ENCODE results near the gene SLC30A10. TPM values are rescaled to one million over a fixed set of nuclear protein-coding genes. Genes with fewer than 3 reads are reported as not detected.
A peak's percentile ranks its signal among the peaks of the same experiment; 100 is the strongest.

The SLC30A10 gene
- total and polyA plus RNA-seq, 10 of the 15 experiments (the other 5 are each of a cell fraction or from before 2014, with no cell fraction given) = not detected

- ATAC-seq = no peak
- BruUV-seq (replicated peaks) = no TSS peak
- no peak for DNase-seq (ENCODE audit: low read depth, low spot score)
- ChIA-PET SMC1A (ENCODE audit: uncharacterized antibody, unreplicated experiment) (no interaction called here), RAD21 (ENCODE audit: unreplicated experiment) (no interaction called here), POLR2A (no interaction called here), CTCF (no interaction called here)
- TF ChIP-seq KDM1A (IDR thresholded peaks at IDR 0.05; ENCODE audit: borderline replicate concordance) (no peak), FOXK2 (IDR thresholded peaks at IDR 0.05) (no peak), NFYA (IDR thresholded peaks at IDR 0.05; ENCODE audit: borderline replicate concordance, low read depth, low read length) (no peak), RELA (IDR thresholded peaks at IDR 0.05; ENCODE audit: borderline replicate concordance, partially characterized antibody) (no peak), RAD21 (IDR thresholded peaks at IDR 0.05; ENCODE audit: insufficient read depth, low read depth, low read length) (no peak), ZNF592 (IDR thresholded peaks at IDR 0.05) (no peak), EZH2 (IDR thresholded peaks at IDR 0.05; ENCODE audit: borderline replicate concordance, control insufficient read depth, low read depth, low read length) (no peak), NR2C1 (IDR thresholded peaks at IDR 0.05) (no peak), STAT1 (conservative IDR thresholded peaks at IDR 0.05) (no peak), EED (IDR thresholded peaks at IDR 0.05; ENCODE audit: low read depth) (no peak)
- Histone ChIP-seq H3K36me3 (ENCODE audit: control insufficient read depth in 2 of 2, insufficient read depth in 2 of 2, low read length in 1 of 2) (no peaks in the 10 kb centered on the region), H3K27me3 (replicated peaks in 1 of 2; ENCODE audit: control insufficient read depth in 2 of 2, insufficient read depth in 2 of 2, low read length in 1 of 2) (peaks cover 7 to 14% of the 10 kb centered on the region in 2 experiments), H3K9me3 (replicated peaks; ENCODE audit: control insufficient read depth, insufficient read depth, low read length) (no peaks in the 10 kb centered on the region), H4K20me1 (ENCODE audit: control insufficient read depth, insufficient read depth) (no peaks in the 10 kb centered on the region), H3K4me3 (no peak overlapping the region), H3K79me2 (ENCODE audit: control insufficient read depth, insufficient read depth, low read length) (no peaks in the 10 kb centered on the region), H3K4me1 (ENCODE audit: control insufficient read depth, insufficient read depth, low read length) (no peaks in the 10 kb centered on the region; the same call in 1 of the 2 replicates), H2AFZ (ENCODE audit: control insufficient read depth, low read depth, low read length) (no peak overlapping the region), H3K27ac (ENCODE audit: control insufficient read depth, insufficient read depth) (no peak overlapping the region), H3K4me2 (ENCODE audit: control insufficient read depth, insufficient read depth) (peak overlapping the region; percentile 66), H3K9ac (ENCODE audit: control insufficient read depth, insufficient read depth, low read length) (no peak overlapping the region)
- FAIRE-seq = no peak
- WGBS (ENCODE audit: insufficient coverage, insufficient replicate concordance, low lambda C conversion rate, missing lambda C conversion rate) = 56% methylated on average over 13 of the region's 13 CpGs
- in situ Hi-C loops (cut with MboI) (no loop called here), intact Hi-C loops (cut with micrococcal nuclease; ENCODE audit: unreplicated experiment) (no loop called here)
Measured at GRCh38 chr1:219928791-219929118, 398 bp upstream of the SLC30A10 start.
